Endothelial cell of umbilical vein (primary cell): ENCODE results near the gene ITFG1. TPM values are rescaled to one million over a fixed set of nuclear protein-coding genes. Genes with fewer than 3 reads are reported as not detected.
"Not testable (repeated sequence)": the region's sequence is repeated elsewhere in the genome, so short reads cannot be mapped to it uniquely, and the experiment has no call there.

Experiments
- BruUV-seq: library from RNA; stranded (reverse); fragments of 400-500 nt; replicated peaks from 2 replicates; lab custom pipeline; 2021; lab: Mats Ljungman, UMichigan
- CTCF ChIA-PET: fragments of 300-600, 350-600 bp; sonication (Branson Sonifier 250); formaldehyde crosslinking; loops from one replicate; lab custom pipeline; 2021; ENCODE audit warnings: antibody characterized with exemption, inconsistent platforms; lab: Charles Lee
- POLR2A ChIA-PET: fragments of 300-600, 350-600 bp; sonication (Branson Sonifier 250); formaldehyde crosslinking; loops from one replicate; lab custom pipeline; 2021; ENCODE audit warnings: antibody characterized with exemption, inconsistent platforms; lab: Charles Lee
- DNase-seq: peaks from one replicate; pipeline ENCODE4 v3.0.0-alpha.2; 2011; ENCODE audit warnings: low read depth, low spot score
- FAIRE-seq: peaks from 2 replicates; lab custom pipeline; 2011; peaks lifted over from hg19 to GRCh38; lab: Jason Lieb, UNC
- H2AFZ ChIP-seq: 2 replicates; pipeline ENCODE4 v1.6.0; 2012; ENCODE audit warnings: low read depth, low read length, control low read depth, inconsistent platforms
- H3K27ac ChIP-seq: 2 replicates; pipeline ENCODE4 v1.5.1; 2011; ENCODE audit warnings: low read depth, mild to moderate bottlenecking, control low read depth, low read length, moderate library complexity; ENCODE audit not compliant: insufficient read depth
- H3K27me3 ChIP-seq, 2 experiments: 2 replicates each; pipeline versions ENCODE4 v1.6.0 to v1.6.1; 2011; ENCODE audit warnings: low read length in 2 of 2, mixed read lengths in 1 of 2; ENCODE audit not compliant: control insufficient read depth in 2 of 2, insufficient read depth in 2 of 2
- H3K36me3 ChIP-seq, 2 experiments: 2 replicates in 1 of 2; 3 replicates in 1 of 2; pipeline ENCODE4 v1.5.1; 2011; ENCODE audit warnings: low read length in 2 of 2, mild to moderate bottlenecking in 1 of 2, moderate library complexity in 1 of 2; ENCODE audit not compliant: control insufficient read depth in 2 of 2, insufficient read depth in 2 of 2; ENCODE audit errors: extremely low read depth in 1 of 2
- H3K4me1 ChIP-seq: 3 replicates; pipeline ENCODE4 v1.5.1; 2011; ENCODE audit warnings: mild to moderate bottlenecking, low read length; ENCODE audit not compliant: control insufficient read depth, insufficient read depth; ENCODE audit errors: extremely low read depth
- H3K4me2 ChIP-seq: 2 replicates; pipeline ENCODE4 v1.6.1; 2011; ENCODE audit warnings: low read length, control low read depth, mixed read lengths; ENCODE audit not compliant: insufficient read depth
- H3K4me3 ChIP-seq, 3 experiments: fragments of 200-600 bp in 1 of 3; sonication (generic), shearing (Covaris generic) in 1 of 3; replicated peaks in 1 of 3; 2 replicates each; pipeline ENCODE4 v1.5.1; 2011 to 2016; ENCODE audit warnings: control low read depth in 3 of 3, low read length in 3 of 3, mild to moderate bottlenecking in 2 of 3, inconsistent platforms in 1 of 3, low read depth in 1 of 3, moderate library complexity in 1 of 3; ENCODE audit not compliant: insufficient read depth in 1 of 3
- H3K79me2 ChIP-seq: 2 replicates; pipeline ENCODE4 v1.6.0; 2012; ENCODE audit warnings: low read length, inconsistent platforms; ENCODE audit not compliant: control insufficient read depth, insufficient read depth
- H3K9ac ChIP-seq: replicated peaks from 2 replicates; pipeline ENCODE3; 2011; ENCODE audit warnings: low read length, control low read depth; ENCODE audit not compliant: insufficient read depth; ENCODE audit errors: extremely low read depth
- H3K9me1 ChIP-seq: replicated peaks from 3 replicates; pipeline ENCODE4 v1.6.0; 2011; ENCODE audit warnings: mild to moderate bottlenecking, low read length; ENCODE audit not compliant: control insufficient read depth, insufficient read depth; ENCODE audit errors: extremely low read depth
- H3K9me3 ChIP-seq: replicated peaks from 2 replicates; pipeline ENCODE4 v1.5.1; 2012; ENCODE audit warnings: low read length, inconsistent platforms; ENCODE audit not compliant: control insufficient read depth, insufficient read depth
- H4K20me1 ChIP-seq: replicated peaks from 2 replicates; pipeline ENCODE3; 2011; ENCODE audit warnings: mild to moderate bottlenecking, low read length; ENCODE audit not compliant: control insufficient read depth, insufficient read depth; ENCODE audit errors: extremely low read depth
- CTCF ChIP-seq, 2 donors: IDR thresholded peaks; 1 replicate in 1 of 2; 2 replicates in 1 of 2; pipeline ENCODE4 v1.5.1; 2011; ENCODE audit warnings: low read length in 2 of 2, mild to moderate bottlenecking in 2 of 2, moderate library complexity in 2 of 2, control low read depth in 1 of 2, inconsistent platforms in 1 of 2, low read depth in 1 of 2; ENCODE audit not compliant: insufficient read depth in 1 of 2; ENCODE audit errors: extremely low read depth in 1 of 2
- POLR2AphosphoS5 ChIP-seq: IDR thresholded peaks from 2 replicates; pipeline ENCODE4 v1.6.1; 2012; ENCODE audit warnings: low read depth, mild to moderate bottlenecking, control low read depth, low read length, moderate library complexity; ENCODE audit not compliant: insufficient read depth
- dilution Hi-C: fragments of 300-500 bp; cut with MboI; formaldehyde crosslinking; loops from one replicate; pipeline ENCODE4 v1.15.0; 2019; ENCODE audit warnings: low sequenced_read_pairs; ENCODE audit not compliant: extremely low pct_ligation_motif_present
- intact Hi-C: fragments of 100-400 bp; cut with micrococcal nuclease; formaldehyde crosslinking; loops from one replicate; pipeline ENCODE4 v1.10.0; 2022
- polyA plus RNA-seq, 4 experiments: library from polyadenylated mRNA; depleted of rRNA in 3 of 4; stranded (reverse) in 3 of 4; unstranded in 1 of 4; fragments of >200 nt; gene quantifications; 2 replicates each; pipeline versions ENCODE4 v1.2.1 to v1.2.3, GENCODE V29; 2011 to 2012; ENCODE audit warnings: missing spikeins in 1 of 4
- total RNA-seq: library from RNA; stranded (reverse); gene quantifications from 2 replicates; pipeline ENCODE4 v1.2.3, GENCODE V29; 2021

Gene ITFG1
- total and polyA plus RNA-seq, 2 donors (not counting 3 experiments of a cell fraction or from before 2014, with no cell fraction given), result 32.1 to 44.2 TPM

- H3K4me2 ChIP-seq, result no peak overlapping the region
- no peaks in the 10 kb centered on the region for H4K20me1 ChIP-seq
- no peak for DNase-seq
- no peak overlapping the region for H3K4me3 ChIP-seq
- H3K27me3 ChIP-seq, result no peaks in the 10 kb centered on the region
- BruUV-seq, result no TSS peak
- H3K9me1 ChIP-seq, result no peaks in the 10 kb centered on the region
- intact Hi-C loops (no loop called here), dilution Hi-C loops (no loop called here)
- H3K36me3 ChIP-seq, result no peaks in the 10 kb centered on the region
- TF ChIP-seq CTCF (IDR thresholded peaks at IDR 0.05; ENCODE audit: extremely low read depth in 1 of 2, insufficient read depth in 1 of 2, low read depth in 1 of 2, low read length in 2 of 2) (no peak), POLR2AphosphoS5 (no peak)
- no peaks in the 10 kb centered on the region for H3K9me3 ChIP-seq
- H3K27ac ChIP-seq, result no peak overlapping the region
- H2AFZ ChIP-seq, result no peak overlapping the region
- ChIA-PET CTCF (interaction anchor here (1.7 kb wide), 1 partner anchor 215 kb away, joined by 5 read pairs; no protein-coding TSS in a partner anchor), POLR2A (no interaction called here)
- no peak for FAIRE-seq
- H3K79me2 ChIP-seq, result peaks cover 10% of the 10 kb centered on the region
- no peaks in the 10 kb centered on the region for H3K4me1 ChIP-seq
- no peak overlapping the region for H3K9ac ChIP-seq
Observed at GRCh38 chr16:47473792-47474191, 12.9 kb upstream of the ITFG1 start.

GRCh38 chr16:47473004-47473403 is 12.1 kb upstream of the ITFG1 start:
- H4K20me1 ChIP-seq, H3K27ac ChIP-seq, H3K4me1 ChIP-seq, H2AFZ ChIP-seq, FAIRE-seq, CTCF ChIA-PET, intact Hi-C loops, H3K9me1 ChIP-seq, dilution Hi-C loops, DNase-seq, BruUV-seq, H3K9me3 ChIP-seq, H3K36me3 ChIP-seq, H3K9ac ChIP-seq, POLR2A ChIA-PET, H3K27me3 ChIP-seq, H3K4me2 ChIP-seq, H3K4me3 ChIP-seq: not testable (repeated sequence)
- H3K79me2 ChIP-seq, result peaks cover 10% of the 10 kb centered on the region
